Peyer's patch (tissue), 4 donors: ENCODE measurements around the gene ICA1L. TPM values are rescaled to one million over a fixed set of nuclear protein-coding genes. Genes with fewer than 3 reads are reported as not detected.

Source experiments
- DNase-seq, 3 donors: peaks; one replicate each; pipeline ENCODE4 v3.0.0-alpha.2; 2017 to 2019
- H3K27ac ChIP-seq, 4 donors: fragments of 200-600 bp; sonication (generic); one replicate each; pipeline ENCODE4 v1.5.1; 2016 to 2019
- H3K27me3 ChIP-seq, 2 donors: fragments of 200-600 bp; sonication (generic); one replicate each; pipeline ENCODE4 v1.5.1; 2019
- H3K36me3 ChIP-seq, 3 donors: fragments of 200-600 bp; sonication (generic); one replicate each; pipeline ENCODE4 v1.5.1; 2016 to 2019
- H3K4me1 ChIP-seq, 4 donors: fragments of 200-600 bp; sonication (generic); one replicate each; pipeline ENCODE4 v1.5.1; 2016 to 2019
- H3K4me3 ChIP-seq, 4 donors: fragments of 200-600 bp; sonication (generic); 1 replicate in 3 of 4; 2 replicates in 1 of 4; pipeline ENCODE4 v1.5.1; 2016 to 2019; ENCODE audit warnings: mild to moderate bottlenecking in 1 of 4
- H3K9me3 ChIP-seq, 4 donors: fragments of 200-600 bp; sonication (generic); one replicate each; pipeline ENCODE4 v1.5.1; 2016 to 2019; ENCODE audit warnings: mild to moderate bottlenecking in 1 of 4
- CTCF ChIP-seq, 6 experiments: fragments of 450-650 bp in 4 of 6; fragments of 200-600 bp in 2 of 6; sonication (generic) in 1 of 6; IDR thresholded peaks; one replicate each; pipeline ENCODE4 v1.5.1; 2017 to 2019; ENCODE audit warnings: antibody characterized with exemption in 6 of 6, mild to moderate bottlenecking in 3 of 6, moderate library complexity in 1 of 6
- POLR2A ChIP-seq, 2 donors: fragments of 450-650 bp; IDR thresholded peaks; one replicate each; pipeline ENCODE4 v1.5.1; 2017; ENCODE audit warnings: antibody characterized with exemption in 2 of 2, mild to moderate bottlenecking in 2 of 2, moderate library complexity in 2 of 2
- total RNA-seq, 4 donors: library from RNA; depleted of rRNA; stranded (reverse); fragments of >200 nt; gene quantifications; one replicate each; pipeline ENCODE4 v1.1.0, GENCODE V29; 2016

Gene ICA1L
- total RNA-seq, 4 donors from 2014 or later: 2.5 to 6.3 (median 4.9) TPM

GRCh38 chr2:202756598-202756997 lies 115.0 kb downstream of the ICA1L start:
- TF ChIP-seq CTCF (IDR thresholded peaks at IDR 0.05) (no peak), POLR2A (IDR thresholded peaks at IDR 0.05) (no peak)
- Histone ChIP-seq H3K36me3 (peaks cover 0 to 26% (median 0%) of the 10 kb centered on the region in 3 donors), H3K4me3 (no peak overlapping the region), H3K27me3 (no peaks in the 10 kb centered on the region), H3K27ac (peak overlapping the region in 1 of 4 donors; percentile 70), H3K9me3 (no peaks in the 10 kb centered on the region), H3K4me1 (peaks cover 0 to 3% (median 0%) of the 10 kb centered on the region in 4 donors)
- DNase-seq: no peak

GRCh38 chr2:202754936-202755335 lies 116.6 kb downstream of the ICA1L start:
- Histone ChIP-seq H3K27me3 (no peaks in the 10 kb centered on the region), H3K4me1 (peaks cover 0 to 3% (median 0%) of the 10 kb centered on the region in 4 donors), H3K9me3 (no peaks in the 10 kb centered on the region), H3K4me3 (no peak overlapping the region), H3K36me3 (peaks cover 0 to 19% (median 0%) of the 10 kb centered on the region in 3 donors), H3K27ac (no peak overlapping the region)
- no peak for DNase-seq
- no peak for TF ChIP-seq POLR2A (IDR thresholded peaks at IDR 0.05)
- no peak for TF ChIP-seq CTCF (IDR thresholded peaks at IDR 0.05)

GRCh38 chr2:202752071-202752470 lies 119.5 kb downstream of the ICA1L start:
- Histone ChIP-seq H3K9me3 (no peaks in the 10 kb centered on the region), H3K4me1 (peaks cover 0 to 3% (median 0%) of the 10 kb centered on the region in 4 donors), H3K27me3 (no peaks in the 10 kb centered on the region), H3K4me3 (no peak overlapping the region), H3K36me3 (peaks cover 0 to 4% (median 0%) of the 10 kb centered on the region in 3 donors), H3K27ac (no peak overlapping the region)
- TF ChIP-seq CTCF (IDR thresholded peaks at IDR 0.05) (no peak), POLR2A (IDR thresholded peaks at IDR 0.05) (no peak)
- no peak for DNase-seq

GRCh38 chr2:202750763-202751427 lies 120.7 kb downstream of the ICA1L start:
- Histone ChIP-seq H3K36me3 (no peaks in the 10 kb centered on the region), H3K9me3 (no peaks in the 10 kb centered on the region), H3K27ac (no peak overlapping the region), H3K27me3 (no peaks in the 10 kb centered on the region), H3K4me3 (no peak overlapping the region), H3K4me1 (no peaks in the 10 kb centered on the region)
- TF ChIP-seq POLR2A (IDR thresholded peaks at IDR 0.05) (no peak), CTCF (IDR thresholded peaks at IDR 0.05) (no peak)
- DNase-seq: no peak

- H3K27me3 ChIP-seq: no peaks in the 10 kb centered on the region
- no peak for DNase-seq
- no peak overlapping the region for H3K4me3 ChIP-seq
- H3K9me3 ChIP-seq: no peaks in the 10 kb centered on the region
- no peaks in the 10 kb centered on the region for H3K36me3 ChIP-seq
- no peaks in the 10 kb centered on the region for H3K4me1 ChIP-seq
- H3K27ac ChIP-seq: no peak overlapping the region
- TF ChIP-seq CTCF (IDR thresholded peaks at IDR 0.05) (no peak), POLR2A (IDR thresholded peaks at IDR 0.05) (no peak)
Observed at GRCh38 chr2:202749477-202749876, 122.1 kb downstream of the ICA1L start.
